ENCODE data around the gene GRM8.

- TF ChIP-seq EZH2phosphoT487 (IDR thresholded peaks at IDR 0.05; ENCODE audit: insufficient read depth, low read depth) (no peak), EZH2 (IDR thresholded peaks at IDR 0.05; ENCODE audit: insufficient read depth, poor library complexity, severe bottlenecking) (no peak)
These were observed 101.4 kb downstream of the GRM8 start for GRCh38 chr7:127151379-127151778.

Data from GM23248 (cell line).